Adrenal gland (tissue), 12 donors: ENCODE measurements around the gene ULBP3. TPM values are rescaled to one million over a fixed set of nuclear protein-coding genes. Genes with fewer than 3 reads are reported as not detected.

ENCODE experiments used
- DNase-seq, 7 donors: peaks; one replicate each; pipeline ENCODE4 v3.0.0-alpha.2; 2019 to 2020
- H3K27ac ChIP-seq, 5 donors: fragments of 200-600 bp; sonication (generic) in 4 of 5; 1 replicate in 3 of 5; 2 replicates in 2 of 5; pipeline versions ENCODE4 v1.5.1 to v1.8.0; 2016 to 2020; ENCODE audit warnings: mild to moderate bottlenecking in 1 of 5
- H3K27me3 ChIP-seq: fragments of 200-600 bp; 2 replicates; pipeline ENCODE4 v1.8.0; 2021
- H3K36me3 ChIP-seq, 2 donors: fragments of 200-600 bp; replicated peaks in 1 of 2; 1 replicate in 1 of 2; 2 replicates in 1 of 2; pipeline versions ENCODE4 v1.5.1 to v1.8.0; 2018 to 2022
- H3K4me1 ChIP-seq, 2 donors: fragments of 200-600 bp; replicated peaks in 1 of 2; 1 replicate in 1 of 2; 2 replicates in 1 of 2; pipeline versions ENCODE4 v1.5.1 to v1.8.0; 2018 to 2021
- H3K4me3 ChIP-seq, 4 donors: fragments of 200-600 bp; sonication (generic) in 3 of 4; one replicate each; pipeline ENCODE4 v1.5.1; 2016 to 2018
- H3K9me3 ChIP-seq, 3 donors: fragments of 200-600 bp; sonication (generic) in 1 of 3; replicated peaks in 1 of 3; 1 replicate in 2 of 3; 2 replicates in 1 of 3; pipeline versions ENCODE4 v1.5.1 to v1.8.0; 2016 to 2021
- POLR2A ChIP-seq, 2 donors: fragments of 450-650 bp; IDR thresholded peaks; one replicate each; pipeline ENCODE4 v1.6.1; 2017; ENCODE audit warnings: antibody characterized with exemption in 2 of 2, mild to moderate bottlenecking in 2 of 2, moderate library complexity in 1 of 2
- WGBS, 4 donors: extraction: QIAGEN DNeasy Blood & Tissue Kit in 2 of 4; methylation state at CpG; one replicate each; pipeline versions ENCODE4 v1.1.5 to v1.1.7; 2013 to 2017; 5-methylcytosine and 5-hydroxymethylcytosine counted together
- intact Hi-C, 2 donors: fragments of 100-400 bp; cut with DNase I; formaldehyde crosslinking; loops; one replicate each; pipeline versions ENCODE4 v1.14.1 to v1.15.0; 2022 to 2023
- polyA plus RNA-seq, 3 donors: library from polyadenylated mRNA; stranded (reverse); fragments of 200-250 nt in 2 of 3; fragments of 350-450 nt in 1 of 3; fragmentation: Illumina TruSeq in 1 of 3; extraction: RNeasy Lipid Tissue Mini Kit (QIAGEN cat#74804) in 1 of 3; gene quantifications; one replicate each; pipeline ENCODE4 v1.2.3, GENCODE V29; 2013 to 2014
- total RNA-seq, 9 donors: library from RNA; depleted of rRNA in 4 of 9; stranded (reverse); fragments of >200 nt in 4 of 9; fragments of 120-200 nt in 1 of 9; fragmentation: NEBNext Ultra II Directional in 1 of 9; extraction: Animal tissue kit (Norgen Biotek cat#: 25700) in 1 of 9; gene quantifications; one replicate each; pipeline versions ENCODE4 v1.1.0 to v1.2.4, GENCODE V29; 2013 to 2023
- TF ChIP-seq, protein P1 (sequence below), 6 experiments: fragments of 450-650 bp in 4 of 6; fragments of 200-600 bp in 2 of 6; sonication (generic) in 1 of 6; IDR thresholded peaks; 1 replicate in 5 of 6; 2 replicates in 1 of 6; pipeline versions ENCODE4 v1.5.1 to v1.8.0; 2016 to 2021; ENCODE audit warnings: antibody characterized with exemption in 6 of 6, mild to moderate bottlenecking in 2 of 6, moderate library complexity in 1 of 6
- donor health status: healthy with polysubstance abuse.
- donor health status: Bipolar disorder and iron deficiency.
- donor health status: DM: yes; HTN: yes; CAD: no.
- donor health status: DM: no; HTN: no; CAD: no.
- donor health status: DM: no; HTN: no; CAD: no.
- donor health status: DM: yes; HTN: yes; CAD: no.

The ULBP3 gene
- total and polyA plus RNA-seq, 12 donors: 0.17 to 15.6 (median 5.1) TPM

DNA sequence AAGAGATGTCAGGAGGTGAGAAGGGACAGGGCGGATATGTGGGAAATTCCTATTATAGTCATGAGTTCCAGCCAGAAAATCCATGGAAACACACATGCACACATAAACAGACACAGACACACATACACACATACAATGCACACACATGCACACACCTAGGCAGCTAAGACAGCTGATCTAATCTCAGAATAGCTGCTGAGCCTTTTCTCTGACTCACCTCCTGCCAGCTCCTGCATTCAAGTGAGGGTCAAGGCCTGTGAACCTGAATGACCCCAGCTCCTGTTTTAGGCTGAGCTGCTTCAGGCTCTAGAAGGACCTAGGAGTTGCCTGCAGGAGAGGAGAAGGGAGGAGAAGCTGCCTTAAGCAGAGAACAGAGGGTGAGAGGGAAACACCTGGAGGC, 22.0 kb downstream of the ULBP3 start:
- H3K9me3 ChIP-seq: no peaks in the 10 kb centered on the region
- no peaks in the 10 kb centered on the region for H3K27me3 ChIP-seq
- no peak overlapping the region for H3K4me3 ChIP-seq
- peak in 1 of 7 donors; percentile 27 for DNase-seq
- 87 to 95% (median 92%) methylated on average over 1 of the region's 1 CpG for WGBS, 4 donors
- H3K27ac ChIP-seq: no peak overlapping the region
- no peaks in the 10 kb centered on the region for H3K4me1 ChIP-seq
- no peaks in the 10 kb centered on the region for H3K36me3 ChIP-seq
- intact Hi-C loops: no loop called here
- no peak for TF ChIP-seq POLR2A (IDR thresholded peaks at IDR 0.05)
- TF ChIP-seq, protein P1, sequence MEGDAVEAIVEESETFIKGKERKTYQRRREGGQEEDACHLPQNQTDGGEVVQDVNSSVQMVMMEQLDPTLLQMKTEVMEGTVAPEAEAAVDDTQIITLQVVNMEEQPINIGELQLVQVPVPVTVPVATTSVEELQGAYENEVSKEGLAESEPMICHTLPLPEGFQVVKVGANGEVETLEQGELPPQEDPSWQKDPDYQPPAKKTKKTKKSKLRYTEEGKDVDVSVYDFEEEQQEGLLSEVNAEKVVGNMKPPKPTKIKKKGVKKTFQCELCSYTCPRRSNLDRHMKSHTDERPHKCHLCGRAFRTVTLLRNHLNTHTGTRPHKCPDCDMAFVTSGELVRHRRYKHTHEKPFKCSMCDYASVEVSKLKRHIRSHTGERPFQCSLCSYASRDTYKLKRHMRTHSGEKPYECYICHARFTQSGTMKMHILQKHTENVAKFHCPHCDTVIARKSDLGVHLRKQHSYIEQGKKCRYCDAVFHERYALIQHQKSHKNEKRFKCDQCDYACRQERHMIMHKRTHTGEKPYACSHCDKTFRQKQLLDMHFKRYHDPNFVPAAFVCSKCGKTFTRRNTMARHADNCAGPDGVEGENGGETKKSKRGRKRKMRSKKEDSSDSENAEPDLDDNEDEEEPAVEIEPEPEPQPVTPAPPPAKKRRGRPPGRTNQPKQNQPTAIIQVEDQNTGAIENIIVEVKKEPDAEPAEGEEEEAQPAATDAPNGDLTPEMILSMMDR (IDR thresholded peaks at IDR 0.05): no peak

GRCh38 chr6:150044621-150045145, 24.2 kb downstream of the ULBP3 start:
- DNase-seq: no peak
- Histone ChIP-seq H3K4me3 (no peak overlapping the region), H3K27ac (no peak overlapping the region), H3K27me3 (peaks cover 8% of the 10 kb centered on the region), H3K36me3 (no peaks in the 10 kb centered on the region), H3K9me3 (no peaks in the 10 kb centered on the region), H3K4me1 (no peaks in the 10 kb centered on the region)
- TF ChIP-seq, protein P1 (IDR thresholded peaks at IDR 0.05): no peak
- intact Hi-C loops: no loop called here
- WGBS, 4 donors: 88 to 96% (median 90%) methylated on average over 10 of the region's 10 CpGs

- WGBS, 4 donors: 81 to 88% (median 85%) methylated on average over 19 of the region's 19 CpGs
- intact Hi-C loops: no loop called here
- Histone ChIP-seq H3K36me3 (no peaks in the 10 kb centered on the region), H3K9me3 (no peaks in the 10 kb centered on the region), H3K27me3 (peaks cover 17% of the 10 kb centered on the region), H3K4me1 (no peaks in the 10 kb centered on the region), H3K4me3 (no peak overlapping the region), H3K27ac (no peak overlapping the region)
- DNase-seq: no peak
- no peak for TF ChIP-seq POLR2A (IDR thresholded peaks at IDR 0.05)
- TF ChIP-seq, protein P1 (IDR thresholded peaks at IDR 0.05): no peak
Measured at GRCh38 chr6:150043501-150044412, 25.2 kb downstream of the ULBP3 start.

DNA sequence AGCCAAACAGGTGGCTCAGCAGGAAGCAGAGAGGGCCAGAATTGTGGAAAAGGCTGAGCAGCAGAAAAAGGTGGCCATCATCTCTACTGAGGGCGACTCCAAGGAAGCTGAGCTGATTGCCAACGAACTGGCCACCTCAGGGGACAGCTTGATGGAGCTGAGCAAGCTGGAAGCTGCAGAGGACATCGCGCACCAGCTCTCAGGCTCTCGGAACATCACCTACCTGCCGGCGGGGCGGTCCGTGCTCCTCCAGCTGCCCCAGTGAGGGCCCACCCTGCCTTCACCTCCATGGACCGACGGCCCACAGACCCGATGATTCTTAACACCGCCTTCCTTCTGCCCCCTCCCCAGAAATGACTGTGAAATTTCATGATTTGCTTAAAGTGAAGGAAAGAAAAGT, 25.8 kb downstream of the ULBP3 start:
- Histone ChIP-seq H3K4me1 (peaks cover under 1 to 2% of the 10 kb centered on the region in 2 donors), H3K27ac (no peak overlapping the region), H3K27me3 (peaks cover 24% of the 10 kb centered on the region), H3K36me3 (no peaks in the 10 kb centered on the region), H3K4me3 (no peak overlapping the region), H3K9me3 (no peaks in the 10 kb centered on the region)
- no peak for DNase-seq
- intact Hi-C loops: no loop called here
- 90 to 96% (median 91%) methylated on average over 11 to 13 of the region's 13 CpGs for WGBS, 4 donors
- TF ChIP-seq, protein P1 (IDR thresholded peaks at IDR 0.05): no peak
- TF ChIP-seq POLR2A (IDR thresholded peaks at IDR 0.05): no peak
